Measurements from ENCODE around the gene CA12. TPM values are rescaled to one million over a fixed set of nuclear protein-coding genes. Genes with fewer than 3 reads are reported as not detected.
"Not testable (repeated sequence)": the region's sequence is repeated elsewhere in the genome, so short reads cannot be mapped to it uniquely, and the experiment has no call there.

The CA12 gene
- total RNA-seq, 3 donors from 2014 or later, result 11.7 to 64.5 (median 61.9) TPM

DNA sequence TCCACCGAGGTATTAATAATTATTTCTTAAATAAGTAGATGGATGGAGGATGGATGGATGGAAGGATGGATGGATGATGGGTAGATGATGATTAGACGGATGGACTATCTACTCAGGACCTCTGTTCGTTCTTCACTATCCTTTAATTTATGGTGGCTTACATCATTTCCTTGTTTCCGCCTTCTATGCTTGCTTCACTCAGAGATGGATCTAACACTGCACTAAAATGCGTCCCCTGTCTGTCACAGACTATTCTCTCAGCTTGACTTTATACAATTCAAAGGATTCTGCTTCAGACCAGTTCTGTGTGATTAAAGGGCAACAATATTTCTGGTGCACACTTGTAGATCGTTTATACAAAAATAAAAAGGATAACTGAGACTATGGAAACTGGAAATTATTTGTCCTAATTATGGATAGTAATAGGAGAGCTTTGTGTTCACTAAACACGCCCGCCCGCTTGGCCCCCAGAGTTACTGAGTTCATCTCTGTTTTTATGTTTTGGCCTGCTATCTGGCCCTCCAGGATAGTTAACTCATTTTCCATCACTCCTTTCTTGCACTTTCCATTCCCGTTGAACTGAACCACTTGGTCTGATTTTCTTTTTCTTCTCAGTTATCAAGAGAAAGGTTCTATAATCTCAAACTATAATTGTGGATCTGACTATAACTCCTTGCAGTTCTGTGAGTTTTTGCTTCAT lies 41.4 kb upstream of the CA12 start:
- intact Hi-C loops (cut with DNase I; ENCODE audit: low total_unique reads), result no loop called here

DNA sequence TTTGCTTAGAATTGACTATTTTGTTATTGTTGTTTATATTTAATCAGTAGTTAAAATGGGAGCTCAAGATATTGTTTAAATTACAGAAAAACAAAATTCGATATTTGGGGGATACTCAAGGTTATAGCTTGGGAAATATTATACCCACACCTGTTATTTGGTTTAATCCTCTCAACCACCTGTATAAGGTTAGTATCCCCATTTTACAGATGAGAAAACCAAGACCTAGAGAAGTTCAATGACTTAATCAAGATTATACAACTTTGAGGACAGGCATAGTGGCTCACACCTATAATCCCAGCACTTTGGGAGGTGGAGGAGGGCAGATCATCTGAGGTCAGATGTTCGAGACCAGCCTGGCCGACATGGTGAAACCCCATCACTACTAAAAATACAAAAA lies 39.8 kb upstream of the CA12 start:
- H3K27ac ChIP-seq, result no peak overlapping the region
- intact Hi-C loops (cut with DNase I; ENCODE audit: low total_unique reads), result no loop called here
- H3K36me3 ChIP-seq, result no peaks in the 10 kb centered on the region
- DNase-seq (ENCODE audit: low spot score in 2 of 2), result no peak
- H3K27me3 ChIP-seq, result no peaks in the 10 kb centered on the region
- no peaks in the 10 kb centered on the region for H3K4me1 ChIP-seq
- TF ChIP-seq, protein P1, sequence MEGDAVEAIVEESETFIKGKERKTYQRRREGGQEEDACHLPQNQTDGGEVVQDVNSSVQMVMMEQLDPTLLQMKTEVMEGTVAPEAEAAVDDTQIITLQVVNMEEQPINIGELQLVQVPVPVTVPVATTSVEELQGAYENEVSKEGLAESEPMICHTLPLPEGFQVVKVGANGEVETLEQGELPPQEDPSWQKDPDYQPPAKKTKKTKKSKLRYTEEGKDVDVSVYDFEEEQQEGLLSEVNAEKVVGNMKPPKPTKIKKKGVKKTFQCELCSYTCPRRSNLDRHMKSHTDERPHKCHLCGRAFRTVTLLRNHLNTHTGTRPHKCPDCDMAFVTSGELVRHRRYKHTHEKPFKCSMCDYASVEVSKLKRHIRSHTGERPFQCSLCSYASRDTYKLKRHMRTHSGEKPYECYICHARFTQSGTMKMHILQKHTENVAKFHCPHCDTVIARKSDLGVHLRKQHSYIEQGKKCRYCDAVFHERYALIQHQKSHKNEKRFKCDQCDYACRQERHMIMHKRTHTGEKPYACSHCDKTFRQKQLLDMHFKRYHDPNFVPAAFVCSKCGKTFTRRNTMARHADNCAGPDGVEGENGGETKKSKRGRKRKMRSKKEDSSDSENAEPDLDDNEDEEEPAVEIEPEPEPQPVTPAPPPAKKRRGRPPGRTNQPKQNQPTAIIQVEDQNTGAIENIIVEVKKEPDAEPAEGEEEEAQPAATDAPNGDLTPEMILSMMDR (IDR thresholded peaks at IDR 0.05), result no peak
- TF ChIP-seq POLR2AphosphoS5 (IDR thresholded peaks at IDR 0.05), result no peak
- no peak for TF ChIP-seq POLR2A (IDR thresholded peaks at IDR 0.05)
- no peaks in the 10 kb centered on the region for H3K9me3 ChIP-seq
- H3K4me3 ChIP-seq, result no peak overlapping the region

More for the DNA sequence above, 41.4 kb upstream of the CA12 start:
- Histone ChIP-seq H3K4me1 (no peaks in the 10 kb centered on the region), H3K9me3 (no peaks in the 10 kb centered on the region), H3K27ac (no peak overlapping the region), H3K36me3 (no peaks in the 10 kb centered on the region), H3K27me3 (no peaks in the 10 kb centered on the region), H3K4me3 (no peak overlapping the region)
- TF ChIP-seq POLR2A (IDR thresholded peaks at IDR 0.05), result no peak
- TF ChIP-seq, protein P1 (IDR thresholded peaks at IDR 0.05), result no peak
- TF ChIP-seq POLR2AphosphoS5 (IDR thresholded peaks at IDR 0.05), result no peak
- DNase-seq (ENCODE audit: low spot score in 2 of 2), result no peak

DNA sequence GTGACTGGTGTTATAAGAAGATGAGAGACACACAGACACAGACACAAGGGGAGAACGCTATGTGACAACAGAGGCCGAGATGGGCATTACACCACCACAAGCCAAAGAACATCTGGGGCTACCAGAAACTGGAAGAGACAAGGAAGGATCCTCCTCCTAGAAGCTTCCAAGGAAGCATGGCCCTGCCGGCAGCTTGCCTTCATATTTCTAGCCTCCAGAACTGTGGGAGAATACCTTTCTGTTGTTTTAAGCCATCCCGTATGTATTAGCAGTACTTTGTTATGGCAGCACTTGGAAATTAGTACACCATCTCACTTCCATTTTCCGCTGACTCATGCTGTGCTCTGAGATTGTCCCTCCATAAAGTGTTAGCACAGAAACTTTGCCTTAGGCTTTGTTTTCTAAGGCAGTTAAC lies 38.7 kb upstream of the CA12 start:
- Histone ChIP-seq H3K27ac (no peak overlapping the region), H3K4me1 (no peaks in the 10 kb centered on the region), H3K4me3 (no peak overlapping the region), H3K9me3 (no peaks in the 10 kb centered on the region), H3K36me3 (no peaks in the 10 kb centered on the region), H3K27me3 (no peaks in the 10 kb centered on the region)
- TF ChIP-seq POLR2AphosphoS5 (IDR thresholded peaks at IDR 0.05) (no peak), POLR2A (IDR thresholded peaks at IDR 0.05) (no peak)
- TF ChIP-seq, protein P1 (IDR thresholded peaks at IDR 0.05), result no peak
- no peak for DNase-seq (ENCODE audit: low spot score in 2 of 2)
- intact Hi-C loops (cut with DNase I; ENCODE audit: low total_unique reads), result no loop called here

DNA sequence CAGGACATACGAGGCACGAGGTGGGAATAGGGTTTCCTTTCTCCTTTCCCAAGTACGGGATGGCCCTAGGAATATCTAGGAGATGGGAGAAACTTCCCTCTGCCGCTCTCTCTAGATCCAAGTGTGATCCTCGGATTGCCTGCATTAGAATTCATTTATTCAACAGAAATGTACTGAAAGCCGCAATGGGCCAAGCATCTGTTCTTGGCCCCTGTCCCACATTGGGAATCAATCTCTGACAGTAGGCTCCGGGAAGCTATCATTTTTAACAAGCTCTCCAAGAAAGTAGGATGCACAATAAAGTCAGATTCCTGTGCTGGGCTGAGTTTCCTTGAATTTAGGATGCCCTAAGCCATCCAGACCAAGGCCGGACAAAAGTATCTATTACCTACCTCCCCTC lies 37.2 kb upstream of the CA12 start:
- no peaks in the 10 kb centered on the region for H3K27me3 ChIP-seq
- H3K27ac ChIP-seq, result no peak overlapping the region
- TF ChIP-seq, protein P1 (IDR thresholded peaks at IDR 0.05), result no peak
- no peak for TF ChIP-seq POLR2AphosphoS5 (IDR thresholded peaks at IDR 0.05)
- intact Hi-C loops (cut with DNase I; ENCODE audit: low total_unique reads), result no loop called here
- H3K4me3 ChIP-seq, result no peak overlapping the region
- H3K4me1 ChIP-seq, result no peaks in the 10 kb centered on the region
- H3K36me3 ChIP-seq, result no peaks in the 10 kb centered on the region
- DNase-seq (ENCODE audit: low spot score in 2 of 2), result no peak
- no peaks in the 10 kb centered on the region for H3K9me3 ChIP-seq

DNA sequence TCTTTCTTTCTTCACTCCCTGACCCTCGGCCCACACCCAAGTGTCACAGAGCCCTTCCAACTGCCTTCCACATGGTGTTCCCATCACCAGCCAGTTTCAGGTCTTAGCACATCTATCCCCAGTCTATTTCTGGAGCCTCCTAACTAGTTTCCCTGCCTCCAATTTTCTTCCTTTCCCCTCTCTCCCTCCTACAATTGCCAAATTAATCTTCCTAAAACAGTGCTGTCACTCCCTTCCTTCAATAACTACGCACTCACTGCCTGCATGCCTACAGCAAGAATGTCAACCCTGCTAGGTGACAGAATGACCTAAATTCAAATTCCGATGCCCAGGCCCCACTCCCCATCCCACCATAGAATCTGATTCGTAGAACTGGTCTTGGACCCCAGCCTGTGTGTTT lies 36.1 kb upstream of the CA12 start:
- Histone ChIP-seq H3K9me3 (no peaks in the 10 kb centered on the region), H3K27ac (no peak overlapping the region), H3K27me3 (no peaks in the 10 kb centered on the region), H3K36me3 (no peaks in the 10 kb centered on the region), H3K4me3 (no peak overlapping the region), H3K4me1 (no peaks in the 10 kb centered on the region)
- TF ChIP-seq, protein P1 (IDR thresholded peaks at IDR 0.05), result no peak
- TF ChIP-seq POLR2A (IDR thresholded peaks at IDR 0.05) (no peak), POLR2AphosphoS5 (IDR thresholded peaks at IDR 0.05) (no peak)
- DNase-seq (ENCODE audit: low spot score in 2 of 2), result no peak
- intact Hi-C loops (cut with DNase I; ENCODE audit: low total_unique reads), result no loop called here

DNA sequence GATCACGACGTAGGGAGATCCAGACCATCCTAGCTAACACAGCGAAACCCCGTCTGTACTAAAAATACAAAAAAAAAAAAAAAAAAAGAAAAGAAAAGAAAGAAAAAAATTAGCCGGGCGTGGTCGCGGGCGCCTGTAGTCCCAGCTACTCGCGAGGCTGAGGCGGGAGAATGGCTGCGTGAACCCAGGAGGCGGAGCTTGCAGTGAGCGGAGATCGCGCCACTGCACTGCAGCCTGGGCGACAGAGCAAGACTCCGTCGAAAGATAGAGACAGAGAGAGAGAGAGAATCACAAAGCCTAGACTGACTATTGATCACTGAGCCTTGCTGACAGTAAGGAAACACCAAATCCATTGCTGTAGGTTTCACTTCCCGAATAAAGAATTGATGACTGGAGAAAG lies 35.6 kb upstream of the CA12 start:
- intact Hi-C loops (cut with DNase I; ENCODE audit: low total_unique reads); H3K4me1 ChIP-seq; H3K27me3 ChIP-seq; H3K36me3 ChIP-seq; DNase-seq (ENCODE audit: low spot score in 2 of 2); H3K9me3 ChIP-seq; H3K27ac ChIP-seq; H3K4me3 ChIP-seq: not testable (repeated sequence)
